Spleen (tissue), 7 donors: ENCODE results near the gene BASP1.

Experiments
- POLR2A ChIP-seq, 3 donors: fragments of 450-650 bp; IDR thresholded peaks; one replicate each; pipeline ENCODE4 v1.5.1; 2017; ENCODE audit warnings: antibody characterized with exemption in 3 of 3, mild to moderate bottlenecking in 1 of 3
- POLR2AphosphoS5 ChIP-seq, 3 donors: sonication (generic); formaldehyde crosslinking; IDR thresholded peaks; one replicate each; pipeline ENCODE4 v1.5.1; 2017; ENCODE audit warnings: antibody characterized with exemption in 3 of 3
- TF ChIP-seq, protein P1 (sequence below), 11 experiments: fragments of 200-600 bp in 7 of 11; fragments of 450-650 bp in 4 of 11; sonication (generic) in 4 of 11; IDR thresholded peaks in 8 of 11; conservative IDR thresholded peaks in 3 of 11; 1 replicate in 7 of 11; 2 replicates in 4 of 11; pipeline versions ENCODE4 v1.4.0 to v1.8.0; 2016 to 2021; ENCODE audit warnings: antibody characterized with exemption in 11 of 11, inconsistent platforms in 4 of 11, mild to moderate bottlenecking in 1 of 11
- donor health status: DM: no; HTN: no; CAD: no; lungs with moderate emphysema.
- donor health status: DM: no; HTN: no; CAD: no.
- donor health status: DM: no; HTN: no; CAD: no.

DNA sequence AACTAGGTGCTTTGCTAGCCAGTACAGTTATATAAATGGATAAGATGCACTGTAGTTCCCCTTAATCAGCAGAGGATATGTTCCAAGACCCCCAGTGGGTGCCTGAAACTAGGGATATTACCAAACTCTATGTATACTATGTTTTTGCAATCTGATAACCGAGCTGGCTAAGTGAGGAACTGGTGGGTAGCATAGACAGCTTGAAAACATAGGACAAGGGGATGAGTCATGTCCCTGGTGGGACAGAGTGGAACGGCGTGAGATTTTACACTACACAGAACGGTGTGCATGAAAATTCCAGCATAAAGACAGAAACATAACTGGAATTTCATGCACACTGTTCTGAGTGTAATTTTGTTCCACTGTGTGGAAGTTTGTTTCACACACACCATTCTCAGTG is 86.9 kb downstream of the BASP1 start:
- TF ChIP-seq, protein P1, sequence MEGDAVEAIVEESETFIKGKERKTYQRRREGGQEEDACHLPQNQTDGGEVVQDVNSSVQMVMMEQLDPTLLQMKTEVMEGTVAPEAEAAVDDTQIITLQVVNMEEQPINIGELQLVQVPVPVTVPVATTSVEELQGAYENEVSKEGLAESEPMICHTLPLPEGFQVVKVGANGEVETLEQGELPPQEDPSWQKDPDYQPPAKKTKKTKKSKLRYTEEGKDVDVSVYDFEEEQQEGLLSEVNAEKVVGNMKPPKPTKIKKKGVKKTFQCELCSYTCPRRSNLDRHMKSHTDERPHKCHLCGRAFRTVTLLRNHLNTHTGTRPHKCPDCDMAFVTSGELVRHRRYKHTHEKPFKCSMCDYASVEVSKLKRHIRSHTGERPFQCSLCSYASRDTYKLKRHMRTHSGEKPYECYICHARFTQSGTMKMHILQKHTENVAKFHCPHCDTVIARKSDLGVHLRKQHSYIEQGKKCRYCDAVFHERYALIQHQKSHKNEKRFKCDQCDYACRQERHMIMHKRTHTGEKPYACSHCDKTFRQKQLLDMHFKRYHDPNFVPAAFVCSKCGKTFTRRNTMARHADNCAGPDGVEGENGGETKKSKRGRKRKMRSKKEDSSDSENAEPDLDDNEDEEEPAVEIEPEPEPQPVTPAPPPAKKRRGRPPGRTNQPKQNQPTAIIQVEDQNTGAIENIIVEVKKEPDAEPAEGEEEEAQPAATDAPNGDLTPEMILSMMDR (IDR thresholded peaks at IDR 0.05 in 8 of 11, conservative IDR thresholded peaks at IDR 0.05 in 3 of 11): no peak
- no peak for TF ChIP-seq POLR2A (IDR thresholded peaks at IDR 0.05)
- TF ChIP-seq POLR2AphosphoS5 (IDR thresholded peaks at IDR 0.05): no peak
